Mesothelial cell of epicardium (in vitro differentiated cells): Measurements from ENCODE around the gene CCDC107. TPM values are rescaled to one million over a fixed set of nuclear protein-coding genes. Genes with fewer than 3 reads are reported as not detected.

Source experiments
- DNase-seq, 2 experiments: peaks; one replicate each; pipeline ENCODE4 v3.0.0; 2021; ENCODE audit warnings: low spot score in 2 of 2; ENCODE audit not compliant: unreplicated experiment in 2 of 2
- H3K27ac Mint-ChIP-seq: 2 replicates; pipeline ENCODE4 v1.8.0; 2021; ENCODE audit warnings: mixed read lengths
- H3K27me3 Mint-ChIP-seq: 2 replicates; pipeline ENCODE4 v1.8.0; 2021; ENCODE audit warnings: low read depth, mixed read lengths
- H3K36me3 Mint-ChIP-seq: 2 replicates; pipeline ENCODE4 v1.8.0; 2021; ENCODE audit warnings: mixed read lengths
- H3K4me1 Mint-ChIP-seq: 2 replicates; pipeline ENCODE4 v1.8.0; 2021; ENCODE audit warnings: mixed read lengths
- H3K4me3 Mint-ChIP-seq: 2 replicates; pipeline ENCODE4 v1.8.0; 2021; ENCODE audit warnings: mild to moderate bottlenecking, moderate library complexity, mixed read lengths
- H3K9me3 Mint-ChIP-seq: 2 replicates; pipeline ENCODE4 v1.8.0; 2021; ENCODE audit warnings: mixed read lengths
- CTCF ChIP-seq: fragments of 200-600 bp; sonication (generic); IDR thresholded peaks from one replicate; pipeline ENCODE4 v1.5.0; 2021; ENCODE audit warnings: antibody characterized with exemption; ENCODE audit not compliant: unreplicated experiment
- total RNA-seq: library from RNA; stranded (reverse); gene quantifications from 3 replicates; pipeline ENCODE4 v1.2.1, GENCODE V29; 2021

The CCDC107 gene
- total RNA-seq, 1 donor from 2014 or later, result 16.7 TPM

DNA sequence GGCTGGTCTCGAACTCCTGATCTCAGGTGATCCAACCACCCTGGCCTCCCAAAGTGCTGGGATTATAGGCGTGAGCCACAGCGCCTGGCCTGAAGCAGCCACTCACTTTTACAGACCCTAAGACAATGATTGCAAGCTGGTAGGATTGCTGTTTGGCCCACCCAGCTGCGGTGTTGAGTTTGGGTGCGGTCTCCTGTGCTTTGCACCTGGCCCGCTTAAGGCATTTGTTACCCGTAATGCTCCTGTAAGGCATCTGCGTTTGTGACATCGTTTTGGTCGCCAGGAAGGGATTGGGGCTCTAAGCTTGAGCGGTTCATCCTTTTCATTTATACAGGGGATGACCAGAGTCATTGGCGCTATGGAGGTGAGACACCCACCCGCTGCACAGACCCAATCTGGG is 17.1 kb downstream of the CCDC107 start:
- Mint-ChIP-seq H3K9me3 (no peaks in the 10 kb centered on the region), H3K27me3 (no peaks in the 10 kb centered on the region), H3K4me1 (peaks cover 7% of the 10 kb centered on the region), H3K27ac (peak overlapping the region; percentile 34), H3K36me3 (no peaks in the 10 kb centered on the region), H3K4me3 (peak overlapping the region; percentile 70)
- DNase-seq, result no peak
- no peak for TF ChIP-seq CTCF

DNA sequence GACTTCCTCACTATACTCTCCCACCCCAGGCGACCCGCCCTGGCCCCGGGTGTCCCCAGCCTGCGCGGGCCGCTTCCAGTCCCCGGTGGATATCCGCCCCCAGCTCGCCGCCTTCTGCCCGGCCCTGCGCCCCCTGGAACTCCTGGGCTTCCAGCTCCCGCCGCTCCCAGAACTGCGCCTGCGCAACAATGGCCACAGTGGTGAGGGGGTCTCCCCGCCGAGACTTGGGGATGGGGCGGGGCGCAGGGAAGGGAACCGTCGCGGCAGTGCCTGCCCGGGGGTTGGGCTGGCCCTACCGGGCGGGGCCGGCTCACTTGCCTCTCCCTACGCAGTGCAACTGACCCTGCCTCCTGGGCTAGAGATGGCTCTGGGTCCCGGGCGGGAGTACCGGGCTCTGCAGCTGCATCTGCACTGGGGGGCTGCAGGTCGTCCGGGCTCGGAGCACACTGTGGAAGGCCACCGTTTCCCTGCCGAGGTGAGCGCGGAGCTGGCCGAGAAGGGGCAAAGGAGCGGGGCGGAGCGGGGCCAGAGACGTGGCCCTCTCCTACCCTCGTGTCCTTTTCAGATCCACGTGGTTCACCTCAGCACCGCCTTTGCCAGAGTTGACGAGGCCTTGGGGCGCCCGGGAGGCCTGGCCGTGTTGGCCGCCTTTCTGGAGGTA is 17.8 kb downstream of the CCDC107 start:
- DNase-seq, result peak; percentile 84 to 87
- Mint-ChIP-seq H3K4me1 (peaks cover 7% of the 10 kb centered on the region), H3K27me3 (no peaks in the 10 kb centered on the region), H3K27ac (peak overlapping the region; percentile 69), H3K9me3 (no peaks in the 10 kb centered on the region), H3K4me3 (peak overlapping the region; percentile 70), H3K36me3 (no peaks in the 10 kb centered on the region)
- TF ChIP-seq CTCF, result no peak

GRCh38 chr9:35679091-35679490 is 21.0 kb downstream of the CCDC107 start:
- no peak for DNase-seq
- no peak overlapping the region for H3K4me3 Mint-ChIP-seq
- TF ChIP-seq CTCF, result no peak
- H3K9me3 Mint-ChIP-seq, result no peaks in the 10 kb centered on the region
- H3K27me3 Mint-ChIP-seq, result no peaks in the 10 kb centered on the region
- H3K4me1 Mint-ChIP-seq, result peaks cover 7% of the 10 kb centered on the region
- peaks cover 19% of the 10 kb centered on the region for H3K36me3 Mint-ChIP-seq
- no peak overlapping the region for H3K27ac Mint-ChIP-seq

DNA sequence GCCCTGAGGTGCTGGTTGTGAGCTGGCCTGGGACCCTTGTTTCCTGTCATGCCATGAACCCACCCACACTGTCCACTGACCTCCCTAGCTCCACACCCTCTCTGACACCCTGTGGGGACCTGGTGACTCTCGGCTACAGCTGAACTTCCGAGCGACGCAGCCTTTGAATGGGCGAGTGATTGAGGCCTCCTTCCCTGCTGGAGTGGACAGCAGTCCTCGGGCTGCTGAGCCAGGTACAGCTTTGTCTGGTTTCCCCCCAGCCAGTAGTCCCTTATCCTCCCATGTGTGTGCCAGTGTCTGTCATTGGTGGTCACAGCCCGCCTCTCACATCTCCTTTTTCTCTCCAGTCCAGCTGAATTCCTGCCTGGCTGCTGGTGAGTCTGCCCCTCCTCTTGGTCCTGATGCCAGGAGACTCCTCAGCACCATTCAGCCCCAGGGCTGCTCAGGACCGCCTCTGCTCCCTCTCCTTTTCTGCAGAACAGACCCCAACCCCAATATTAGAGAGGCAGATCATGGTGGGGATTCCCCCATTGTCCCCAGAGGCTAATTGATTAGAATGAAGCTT is 21.8 kb downstream of the CCDC107 start:
- no peak for DNase-seq
- H3K4me1 Mint-ChIP-seq, result peaks cover 4% of the 10 kb centered on the region
- no peak overlapping the region for H3K4me3 Mint-ChIP-seq
- no peaks in the 10 kb centered on the region for H3K9me3 Mint-ChIP-seq
- peaks cover 23% of the 10 kb centered on the region for H3K36me3 Mint-ChIP-seq
- H3K27ac Mint-ChIP-seq, result no peak overlapping the region
- no peak for TF ChIP-seq CTCF
- H3K27me3 Mint-ChIP-seq, result no peaks in the 10 kb centered on the region

GRCh38 chr9:35680331-35681105 is 22.4 kb downstream of the CCDC107 start:
- TF ChIP-seq CTCF, result no peak
- DNase-seq, result no peak
- no peaks in the 10 kb centered on the region for H3K27me3 Mint-ChIP-seq

More at GRCh38 chr9:35680331-35681105, 22.4 kb downstream of the CCDC107 start:
- no peak overlapping the region for H3K27ac Mint-ChIP-seq
- no peak overlapping the region for H3K4me3 Mint-ChIP-seq
- H3K9me3 Mint-ChIP-seq, result no peaks in the 10 kb centered on the region
- peaks cover 23% of the 10 kb centered on the region for H3K36me3 Mint-ChIP-seq
- H3K4me1 Mint-ChIP-seq, result peaks cover 4% of the 10 kb centered on the region
